Measurements from ENCODE around the gene ATR.

ATR gene

DNA sequence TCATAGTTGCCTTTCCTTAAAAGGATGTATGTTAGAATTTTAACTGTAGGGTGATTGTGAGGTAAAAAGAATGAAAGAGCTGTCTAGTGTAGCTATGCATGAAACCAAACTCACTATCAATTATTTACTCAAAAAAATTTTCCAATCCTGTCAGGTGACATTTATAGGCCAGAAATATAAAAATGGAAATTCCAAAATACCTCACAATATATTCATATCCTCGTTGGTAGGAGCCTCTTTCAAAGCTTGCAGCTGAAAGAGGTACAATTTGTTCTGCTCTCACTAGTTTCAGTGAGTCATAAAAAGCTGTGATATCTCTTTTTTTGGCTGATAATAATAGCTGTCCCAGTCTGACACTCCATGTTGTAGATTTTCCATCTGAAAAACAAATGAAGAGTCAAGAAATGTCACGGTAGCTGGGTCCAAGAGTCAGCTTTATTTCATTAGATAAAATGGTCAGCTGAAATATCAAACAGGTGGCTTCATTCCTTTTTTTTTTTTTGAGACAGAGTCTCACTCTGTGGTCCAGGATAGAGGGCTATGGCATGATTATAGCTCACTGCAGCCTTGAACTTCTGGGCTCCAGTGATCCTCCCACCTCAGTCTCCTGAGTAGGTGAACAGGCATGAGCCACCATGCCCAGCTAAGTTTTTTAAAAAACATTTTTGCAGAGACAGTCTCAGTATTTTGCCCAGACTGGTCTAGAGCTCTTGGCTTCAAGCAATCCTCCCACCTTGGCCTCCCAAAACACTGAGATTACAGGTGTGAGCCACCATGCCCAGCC is 79.9 kb downstream of the ATR start:
- TF ChIP-seq, protein P1, sequence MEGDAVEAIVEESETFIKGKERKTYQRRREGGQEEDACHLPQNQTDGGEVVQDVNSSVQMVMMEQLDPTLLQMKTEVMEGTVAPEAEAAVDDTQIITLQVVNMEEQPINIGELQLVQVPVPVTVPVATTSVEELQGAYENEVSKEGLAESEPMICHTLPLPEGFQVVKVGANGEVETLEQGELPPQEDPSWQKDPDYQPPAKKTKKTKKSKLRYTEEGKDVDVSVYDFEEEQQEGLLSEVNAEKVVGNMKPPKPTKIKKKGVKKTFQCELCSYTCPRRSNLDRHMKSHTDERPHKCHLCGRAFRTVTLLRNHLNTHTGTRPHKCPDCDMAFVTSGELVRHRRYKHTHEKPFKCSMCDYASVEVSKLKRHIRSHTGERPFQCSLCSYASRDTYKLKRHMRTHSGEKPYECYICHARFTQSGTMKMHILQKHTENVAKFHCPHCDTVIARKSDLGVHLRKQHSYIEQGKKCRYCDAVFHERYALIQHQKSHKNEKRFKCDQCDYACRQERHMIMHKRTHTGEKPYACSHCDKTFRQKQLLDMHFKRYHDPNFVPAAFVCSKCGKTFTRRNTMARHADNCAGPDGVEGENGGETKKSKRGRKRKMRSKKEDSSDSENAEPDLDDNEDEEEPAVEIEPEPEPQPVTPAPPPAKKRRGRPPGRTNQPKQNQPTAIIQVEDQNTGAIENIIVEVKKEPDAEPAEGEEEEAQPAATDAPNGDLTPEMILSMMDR (IDR thresholded peaks at IDR 0.05; ENCODE audit: borderline replicate concordance, insufficient read depth, low read depth, low read length), result no peak
- no peak overlapping the region for H3K4me3 ChIP-seq (ENCODE audit: low read depth, low read length)

GRCh38 chr3:142497729-142498128 is 80.8 kb downstream of the ATR start:
- no peak overlapping the region for H3K4me3 ChIP-seq (ENCODE audit: low read depth, low read length)
- TF ChIP-seq, protein P1 (IDR thresholded peaks at IDR 0.05; ENCODE audit: borderline replicate concordance, insufficient read depth, low read depth, low read length), result no peak

DNA sequence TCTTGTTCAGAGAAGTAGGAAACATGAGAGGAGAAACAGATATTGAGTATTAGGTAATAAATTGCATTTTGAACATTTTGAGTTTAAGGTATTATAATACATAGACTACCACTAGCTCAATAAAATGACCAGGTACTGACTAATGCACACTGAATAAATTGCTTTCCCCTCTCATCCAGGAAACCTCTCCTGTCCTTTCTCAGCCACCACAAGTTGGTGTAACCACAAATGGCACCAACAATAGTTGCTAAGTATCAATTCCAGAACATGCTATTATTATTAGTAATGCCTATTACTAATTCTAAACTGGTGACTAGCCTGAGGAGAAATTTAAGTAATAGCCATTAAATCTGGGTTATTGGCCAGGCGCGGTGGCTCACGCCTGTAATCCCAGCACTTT is 83.4 kb downstream of the ATR start:
- TF ChIP-seq, protein P1 (IDR thresholded peaks at IDR 0.05; ENCODE audit: borderline replicate concordance, insufficient read depth, low read depth, low read length), result no peak

DNA sequence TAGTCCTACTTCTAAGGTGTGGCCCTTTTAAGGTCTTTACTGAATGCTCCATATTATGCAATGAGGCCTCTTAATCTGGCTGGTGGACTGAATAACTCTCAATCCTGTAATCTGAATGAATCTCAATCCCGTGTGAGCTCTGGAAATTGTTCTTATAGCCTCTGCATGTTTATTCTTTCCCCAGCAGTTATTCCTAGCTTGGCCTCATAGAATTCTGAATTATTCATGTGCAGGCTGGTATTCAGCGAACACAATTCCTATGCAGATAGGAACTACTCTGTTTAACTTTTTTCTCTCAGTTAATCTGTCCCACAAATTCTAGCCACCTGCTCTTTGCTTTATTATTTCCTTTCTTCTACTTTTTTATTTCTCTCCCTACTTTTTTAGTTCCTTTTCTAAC is 86.3 kb downstream of the ATR start:
- TF ChIP-seq, protein P1 (IDR thresholded peaks at IDR 0.05; ENCODE audit: borderline replicate concordance, insufficient read depth, low read depth, low read length), result no peak

More for the DNA sequence above, 83.4 kb downstream of the ATR start:
- H3K4me3 ChIP-seq (ENCODE audit: low read depth, low read length), result no peak overlapping the region

GRCh38 chr3:142489572-142490323 is 88.8 kb downstream of the ATR start:
- TF ChIP-seq, protein P1 (IDR thresholded peaks at IDR 0.05; ENCODE audit: borderline replicate concordance, insufficient read depth, low read depth, low read length), result no peak

More for the DNA sequence above, 86.3 kb downstream of the ATR start:
- H3K4me3 ChIP-seq (ENCODE audit: low read depth, low read length), result no peak overlapping the region

DNA sequence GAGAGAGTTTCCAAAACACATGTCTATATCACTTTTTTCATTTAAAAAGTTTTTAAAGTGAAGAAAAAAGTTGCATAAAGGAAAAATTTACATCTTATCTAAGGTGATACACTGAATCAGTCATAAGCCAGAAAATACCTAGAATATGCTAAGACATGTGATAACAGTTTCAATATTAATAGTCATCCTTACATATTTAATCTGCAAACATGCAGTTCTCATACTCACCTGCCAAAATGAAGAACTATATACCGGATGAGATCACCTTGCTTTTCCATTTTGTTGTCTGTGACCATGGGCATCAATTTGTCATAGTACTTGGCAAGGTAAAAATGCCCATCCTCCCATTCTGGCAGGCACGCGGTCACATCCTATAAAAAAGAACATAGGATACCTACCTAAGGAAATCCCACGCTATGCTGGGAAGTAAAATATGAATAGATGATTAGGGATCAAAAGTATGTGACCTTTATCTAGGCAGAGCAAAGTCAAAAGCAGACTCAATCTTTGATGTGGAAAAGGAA is 93.6 kb downstream of the ATR start:
- H3K4me3 ChIP-seq (ENCODE audit: low read depth, low read length), result no peak overlapping the region
- TF ChIP-seq, protein P1 (IDR thresholded peaks at IDR 0.05; ENCODE audit: borderline replicate concordance, insufficient read depth, low read depth, low read length), result no peak

More at GRCh38 chr3:142489572-142490323, 88.8 kb downstream of the ATR start:
- no peak overlapping the region for H3K4me3 ChIP-seq (ENCODE audit: low read depth, low read length)
